ENCODE results near the gene MPRIP.

MPRIP gene

DNA sequence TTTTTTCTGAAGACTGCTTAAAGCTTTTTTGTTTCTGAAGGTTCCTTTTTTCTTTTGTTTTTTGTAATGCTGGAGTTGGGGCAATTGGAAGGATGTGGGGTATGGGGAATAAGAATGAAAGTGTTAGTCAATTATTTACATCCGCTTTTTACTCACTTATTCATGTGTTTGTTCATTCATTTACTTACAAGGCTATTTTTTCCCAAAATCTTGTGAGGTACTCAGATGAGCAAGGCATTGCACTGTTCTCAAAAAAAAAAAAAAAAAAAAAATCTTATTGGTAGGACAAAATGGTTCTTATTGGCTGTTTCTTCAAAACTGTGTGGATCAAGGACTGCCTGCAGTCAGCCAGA is 108.2 kb downstream of the MPRIP start:
- H3K36me3 ChIP-seq (ENCODE audit: control insufficient read depth in 2 of 2, insufficient read depth in 2 of 2, low read length in 2 of 2) = peaks cover 69 to 80% of the 10 kb centered on the region in 2 donors
- H3K4me1 ChIP-seq (ENCODE audit: control insufficient read depth in 2 of 2, insufficient read depth in 2 of 2, low read length in 2 of 2) = no peaks in the 10 kb centered on the region
- no peak overlapping the region for H3K9ac ChIP-seq (ENCODE audit: low read depth in 1 of 2, low read length in 2 of 2)
- H3K4me3 ChIP-seq (ENCODE audit: low read length in 2 of 2) = no peak overlapping the region
- H3K27me3 ChIP-seq (ENCODE audit: control insufficient read depth in 2 of 2, insufficient read depth in 2 of 2, low read length in 2 of 2) = no peaks in the 10 kb centered on the region
- H3K9me3 ChIP-seq (ENCODE audit: control insufficient read depth in 2 of 2, low read length in 2 of 2) = no peaks in the 10 kb centered on the region
- peak overlapping the region in 1 of 2 donors; percentile 21 for H3K27ac ChIP-seq (ENCODE audit: low read depth in 2 of 2, low read length in 2 of 2)

DNA sequence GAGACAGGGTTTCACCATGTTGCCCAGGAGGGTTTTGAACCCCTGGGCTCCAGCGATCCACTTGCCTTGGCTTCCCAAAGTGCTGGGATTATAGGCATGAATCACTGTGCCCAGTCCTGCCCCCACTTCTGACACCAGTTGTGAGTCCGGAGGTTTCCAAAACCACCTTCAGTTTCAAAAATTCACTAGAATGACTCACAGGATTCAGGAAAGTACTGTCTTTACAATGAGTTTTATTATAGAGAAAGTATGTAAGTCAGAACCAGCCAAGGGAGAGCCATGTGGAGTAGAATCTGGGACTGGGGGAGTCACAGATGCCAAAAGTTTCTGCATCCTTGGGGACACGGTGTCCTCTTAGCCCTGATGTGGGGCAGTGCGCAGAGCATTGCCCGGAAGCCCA is 108.8 kb downstream of the MPRIP start:
- H3K4me3 ChIP-seq (ENCODE audit: low read length in 2 of 2) = no peak overlapping the region
- no peaks in the 10 kb centered on the region for H3K9me3 ChIP-seq (ENCODE audit: control insufficient read depth in 2 of 2, low read length in 2 of 2)
- no peaks in the 10 kb centered on the region for H3K4me1 ChIP-seq (ENCODE audit: control insufficient read depth in 2 of 2, insufficient read depth in 2 of 2, low read length in 2 of 2)
- no peaks in the 10 kb centered on the region for H3K27me3 ChIP-seq (ENCODE audit: control insufficient read depth in 2 of 2, insufficient read depth in 2 of 2, low read length in 2 of 2)
- H3K27ac ChIP-seq (ENCODE audit: low read depth in 2 of 2, low read length in 2 of 2) = no peak overlapping the region
- H3K9ac ChIP-seq (ENCODE audit: low read depth in 1 of 2, low read length in 2 of 2) = no peak overlapping the region
- peaks cover 69 to 80% of the 10 kb centered on the region in 2 donors for H3K36me3 ChIP-seq (ENCODE audit: control insufficient read depth in 2 of 2, insufficient read depth in 2 of 2, low read length in 2 of 2)

DNA sequence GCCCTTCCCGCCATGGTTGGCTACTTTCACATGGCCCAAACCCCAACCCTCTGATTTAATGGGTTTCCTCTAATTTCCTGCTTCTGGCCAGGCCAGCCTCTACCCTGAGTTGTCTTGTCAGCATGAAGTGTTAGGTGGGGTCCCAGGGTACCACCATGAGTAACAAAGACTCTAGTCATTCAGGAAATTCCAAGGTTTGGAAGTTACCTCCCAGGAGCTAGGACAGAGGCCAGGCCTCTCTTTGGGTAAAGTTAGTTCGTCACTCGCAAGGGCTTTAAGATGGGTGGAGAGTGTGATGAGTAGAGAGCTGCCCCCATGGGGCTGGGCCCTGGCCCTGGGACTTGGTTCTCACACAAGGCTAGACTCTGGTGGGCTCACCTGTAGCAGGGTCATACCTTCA is 109.3 kb downstream of the MPRIP start:
- H3K36me3 ChIP-seq (ENCODE audit: control insufficient read depth in 2 of 2, insufficient read depth in 2 of 2, low read length in 2 of 2) = peaks cover 69 to 81% of the 10 kb centered on the region in 2 donors
- H3K9me3 ChIP-seq (ENCODE audit: control insufficient read depth in 2 of 2, low read length in 2 of 2) = no peaks in the 10 kb centered on the region
- H3K27me3 ChIP-seq (ENCODE audit: control insufficient read depth in 2 of 2, insufficient read depth in 2 of 2, low read length in 2 of 2) = no peaks in the 10 kb centered on the region
- H3K9ac ChIP-seq (ENCODE audit: low read depth in 1 of 2, low read length in 2 of 2) = no peak overlapping the region
- H3K4me3 ChIP-seq (ENCODE audit: low read length in 2 of 2) = no peak overlapping the region
- H3K27ac ChIP-seq (ENCODE audit: low read depth in 2 of 2, low read length in 2 of 2) = no peak overlapping the region
- no peaks in the 10 kb centered on the region for H3K4me1 ChIP-seq (ENCODE audit: control insufficient read depth in 2 of 2, insufficient read depth in 2 of 2, low read length in 2 of 2)

DNA sequence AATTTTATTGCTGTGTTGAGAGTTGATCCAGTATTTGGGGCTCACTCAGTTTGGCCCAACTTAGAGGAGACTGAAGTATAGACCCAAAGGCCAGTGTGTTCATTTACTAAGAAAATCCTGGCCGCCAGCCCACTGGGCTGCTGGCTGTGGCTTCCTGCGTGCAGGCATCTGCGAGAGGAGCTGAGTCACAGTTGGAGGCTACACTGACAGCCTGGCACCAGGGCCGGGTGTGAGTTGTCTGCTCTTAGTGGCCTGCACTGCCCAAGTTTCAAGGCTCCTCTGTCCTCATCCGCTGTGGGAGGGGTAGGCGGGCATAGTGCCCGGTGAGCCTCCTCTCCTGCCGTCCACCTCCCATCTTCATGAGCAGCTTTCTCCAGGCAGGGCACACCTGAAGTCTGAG is 109.7 kb downstream of the MPRIP start:
- H3K9me3 ChIP-seq (ENCODE audit: control insufficient read depth in 2 of 2, low read length in 2 of 2) = no peaks in the 10 kb centered on the region
- H3K27ac ChIP-seq (ENCODE audit: low read depth in 2 of 2, low read length in 2 of 2) = no peak overlapping the region
- no peak overlapping the region for H3K4me3 ChIP-seq (ENCODE audit: low read length in 2 of 2)
- no peaks in the 10 kb centered on the region for H3K4me1 ChIP-seq (ENCODE audit: control insufficient read depth in 2 of 2, insufficient read depth in 2 of 2, low read length in 2 of 2)
- no peaks in the 10 kb centered on the region for H3K27me3 ChIP-seq (ENCODE audit: control insufficient read depth in 2 of 2, insufficient read depth in 2 of 2, low read length in 2 of 2)
- peaks cover 69 to 83% of the 10 kb centered on the region in 2 donors for H3K36me3 ChIP-seq (ENCODE audit: control insufficient read depth in 2 of 2, insufficient read depth in 2 of 2, low read length in 2 of 2)
- H3K9ac ChIP-seq (ENCODE audit: low read depth in 1 of 2, low read length in 2 of 2) = no peak overlapping the region

DNA sequence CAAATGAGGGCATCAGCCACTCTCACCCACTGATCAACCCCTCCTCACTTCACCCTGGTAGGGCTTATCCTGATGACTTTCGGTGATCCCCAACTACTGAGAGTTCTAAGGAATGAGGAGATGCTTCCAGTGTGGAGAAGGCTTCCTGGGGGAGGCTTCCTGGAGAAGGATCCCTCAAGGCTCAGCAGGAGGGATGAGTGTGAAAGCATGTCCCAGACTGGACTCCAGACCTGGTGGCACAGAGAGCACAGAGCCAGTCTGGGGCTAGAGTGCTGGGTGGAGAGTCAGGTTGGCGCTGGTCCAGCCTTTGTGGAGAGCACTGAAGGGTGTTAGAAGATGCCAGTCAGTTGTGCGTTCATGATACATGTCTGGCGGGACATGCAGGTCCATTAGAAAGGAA is 110.1 kb downstream of the MPRIP start:
- H3K9ac ChIP-seq (ENCODE audit: low read depth in 1 of 2, low read length in 2 of 2) = no peak overlapping the region
- H3K27me3 ChIP-seq (ENCODE audit: control insufficient read depth in 2 of 2, insufficient read depth in 2 of 2, low read length in 2 of 2) = no peaks in the 10 kb centered on the region
- H3K27ac ChIP-seq (ENCODE audit: low read depth in 2 of 2, low read length in 2 of 2) = no peak overlapping the region
- H3K36me3 ChIP-seq (ENCODE audit: control insufficient read depth in 2 of 2, insufficient read depth in 2 of 2, low read length in 2 of 2) = peaks cover 68 to 82% of the 10 kb centered on the region in 2 donors
- no peak overlapping the region for H3K4me3 ChIP-seq (ENCODE audit: low read length in 2 of 2)
- no peaks in the 10 kb centered on the region for H3K4me1 ChIP-seq (ENCODE audit: control insufficient read depth in 2 of 2, insufficient read depth in 2 of 2, low read length in 2 of 2)
- no peaks in the 10 kb centered on the region for H3K9me3 ChIP-seq (ENCODE audit: control insufficient read depth in 2 of 2, low read length in 2 of 2)

DNA sequence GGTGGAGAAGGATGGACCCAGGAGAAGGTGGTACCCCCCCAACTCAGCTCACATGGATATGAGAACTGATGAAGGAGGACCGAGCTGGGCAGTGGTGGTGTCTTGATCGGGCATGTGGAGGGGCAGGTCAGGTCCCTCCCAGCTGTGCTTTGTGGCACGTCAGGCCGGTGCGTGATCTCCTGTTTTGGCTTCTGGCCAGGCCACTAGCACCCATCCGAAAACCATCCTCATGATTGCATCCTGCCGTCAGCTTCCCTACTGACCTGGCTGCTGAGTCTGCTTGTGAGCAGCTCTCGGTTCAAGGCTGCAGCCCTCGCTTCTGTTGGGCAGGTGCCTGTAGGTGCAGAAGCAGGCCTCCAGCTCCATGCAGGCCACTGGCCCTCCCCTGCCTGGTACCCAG is 110.8 kb downstream of the MPRIP start:
- no peak overlapping the region for H3K4me3 ChIP-seq (ENCODE audit: low read length in 2 of 2)
- no peaks in the 10 kb centered on the region for H3K4me1 ChIP-seq (ENCODE audit: control insufficient read depth in 2 of 2, insufficient read depth in 2 of 2, low read length in 2 of 2)
- H3K36me3 ChIP-seq (ENCODE audit: control insufficient read depth in 2 of 2, insufficient read depth in 2 of 2, low read length in 2 of 2) = peaks cover 70 to 78% of the 10 kb centered on the region in 2 donors
- no peaks in the 10 kb centered on the region for H3K27me3 ChIP-seq (ENCODE audit: control insufficient read depth in 2 of 2, insufficient read depth in 2 of 2, low read length in 2 of 2)
- no peaks in the 10 kb centered on the region for H3K9me3 ChIP-seq (ENCODE audit: control insufficient read depth in 2 of 2, low read length in 2 of 2)
- no peak overlapping the region for H3K9ac ChIP-seq (ENCODE audit: low read depth in 1 of 2, low read length in 2 of 2)
- H3K27ac ChIP-seq (ENCODE audit: low read depth in 2 of 2, low read length in 2 of 2) = no peak overlapping the region

DNA sequence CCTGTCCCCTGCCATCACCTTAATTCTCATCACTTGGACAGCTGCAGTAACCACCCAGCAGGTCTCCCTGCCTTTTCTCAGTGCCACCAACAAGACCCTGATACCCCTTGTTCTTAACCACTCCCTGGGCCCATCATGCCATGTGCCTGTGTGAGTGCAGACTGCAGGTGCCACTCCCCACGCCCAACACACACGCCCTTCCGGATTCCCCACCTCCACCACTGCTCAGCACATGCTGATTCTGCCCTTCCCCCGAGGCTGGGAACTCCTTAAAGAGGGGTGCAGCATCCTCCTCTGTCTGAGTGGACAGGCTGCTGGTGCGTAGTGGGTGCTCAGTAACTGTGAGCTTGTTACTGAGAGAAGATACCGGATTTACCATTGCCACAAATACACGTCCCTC is 111.5 kb downstream of the MPRIP start:
- Histone ChIP-seq H3K4me3 (ENCODE audit: low read length in 2 of 2) (no peak overlapping the region), H3K9ac (ENCODE audit: low read depth in 1 of 2, low read length in 2 of 2) (no peak overlapping the region), H3K27me3 (ENCODE audit: control insufficient read depth in 2 of 2, insufficient read depth in 2 of 2, low read length in 2 of 2) (no peaks in the 10 kb centered on the region), H3K27ac (ENCODE audit: low read depth in 2 of 2, low read length in 2 of 2) (no peak overlapping the region), H3K4me1 (ENCODE audit: control insufficient read depth in 2 of 2, insufficient read depth in 2 of 2, low read length in 2 of 2) (no peaks in the 10 kb centered on the region), H3K9me3 (ENCODE audit: control insufficient read depth in 2 of 2, low read length in 2 of 2) (no peaks in the 10 kb centered on the region), H3K36me3 (ENCODE audit: control insufficient read depth in 2 of 2, insufficient read depth in 2 of 2, low read length in 2 of 2) (peaks cover 75 to 77% of the 10 kb centered on the region in 2 donors)

DNA sequence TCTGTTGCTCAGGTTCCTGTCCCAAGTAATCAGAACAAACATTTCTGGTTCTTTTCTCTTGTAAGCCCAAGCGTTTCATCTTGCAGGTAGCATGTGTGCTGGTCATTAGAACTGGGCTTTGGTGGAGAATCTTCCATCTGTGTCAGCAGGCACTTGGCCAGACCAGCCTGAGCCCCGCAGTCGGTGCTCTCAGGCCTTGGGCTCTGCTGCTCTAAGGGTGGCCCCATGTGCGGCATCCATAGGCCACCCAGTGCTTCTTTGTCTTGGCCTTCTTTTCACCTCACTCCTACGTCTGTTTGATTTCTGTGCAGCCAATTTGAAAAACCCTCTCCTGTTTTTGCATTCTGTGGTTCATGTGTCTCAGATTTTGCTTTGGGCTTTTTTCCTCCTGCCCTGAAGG is 112.3 kb downstream of the MPRIP start:
- Histone ChIP-seq H3K4me3 (ENCODE audit: low read length in 2 of 2) (no peak overlapping the region), H3K9me3 (ENCODE audit: control insufficient read depth in 2 of 2, low read length in 2 of 2) (no peaks in the 10 kb centered on the region), H3K4me1 (ENCODE audit: control insufficient read depth in 2 of 2, insufficient read depth in 2 of 2, low read length in 2 of 2) (no peaks in the 10 kb centered on the region), H3K27ac (ENCODE audit: low read depth in 2 of 2, low read length in 2 of 2) (no peak overlapping the region), H3K9ac (ENCODE audit: low read depth in 1 of 2, low read length in 2 of 2) (no peak overlapping the region), H3K36me3 (ENCODE audit: control insufficient read depth in 2 of 2, insufficient read depth in 2 of 2, low read length in 2 of 2) (peaks cover 82% of the 10 kb centered on the region in 2 donors), H3K27me3 (ENCODE audit: control insufficient read depth in 2 of 2, insufficient read depth in 2 of 2, low read length in 2 of 2) (no peaks in the 10 kb centered on the region)

DNA sequence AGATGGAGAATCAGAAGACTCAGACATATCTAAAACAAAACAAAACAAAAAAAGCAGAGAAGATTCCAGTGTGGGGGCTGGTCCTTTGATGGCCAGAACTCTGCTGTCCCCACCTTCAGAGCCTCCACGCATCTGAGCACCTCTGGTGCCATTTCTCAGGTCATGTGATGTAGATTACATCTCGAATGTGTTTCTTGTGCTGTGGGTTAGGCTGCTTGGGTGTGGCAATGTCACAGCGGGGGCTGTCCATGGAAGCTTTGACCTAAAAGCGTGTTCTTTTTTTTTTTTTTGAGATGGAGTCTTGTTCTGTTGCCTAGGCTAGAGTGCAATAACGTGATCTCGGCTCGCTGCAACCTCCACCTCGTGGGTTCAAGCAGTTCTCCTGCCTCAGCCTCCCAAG is 112.7 kb downstream of the MPRIP start:
- Histone ChIP-seq H3K27me3 (ENCODE audit: control insufficient read depth in 2 of 2, insufficient read depth in 2 of 2, low read length in 2 of 2) (no peaks in the 10 kb centered on the region), H3K9me3 (ENCODE audit: control insufficient read depth in 2 of 2, low read length in 2 of 2) (no peaks in the 10 kb centered on the region), H3K36me3 (ENCODE audit: control insufficient read depth in 2 of 2, insufficient read depth in 2 of 2, low read length in 2 of 2) (peaks cover 80 to 82% of the 10 kb centered on the region in 2 donors), H3K27ac (ENCODE audit: low read depth in 2 of 2, low read length in 2 of 2) (no peak overlapping the region), H3K4me3 (ENCODE audit: low read length in 2 of 2) (no peak overlapping the region), H3K9ac (ENCODE audit: low read depth in 1 of 2, low read length in 2 of 2) (no peak overlapping the region), H3K4me1 (ENCODE audit: control insufficient read depth in 2 of 2, insufficient read depth in 2 of 2, low read length in 2 of 2) (no peaks in the 10 kb centered on the region)

DNA sequence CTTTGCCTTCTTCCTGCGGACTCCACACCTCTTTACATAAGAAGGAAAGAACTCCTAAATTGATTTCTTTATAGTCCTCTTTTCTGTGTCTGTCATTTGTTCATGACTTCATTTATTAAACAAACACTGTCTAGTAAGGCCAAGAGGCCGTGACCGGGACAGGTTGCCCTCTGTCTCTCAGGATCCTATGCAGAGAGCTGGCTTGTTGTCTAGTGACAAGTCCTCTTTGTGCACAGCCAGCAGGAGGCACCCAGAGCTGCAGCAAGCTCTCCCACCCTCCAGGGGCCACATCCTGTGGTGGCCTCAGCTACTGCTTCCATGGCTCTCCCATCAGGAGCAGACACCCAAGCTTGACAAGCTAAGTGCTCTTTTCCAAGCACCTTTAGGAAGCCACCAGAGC is 113.3 kb downstream of the MPRIP start:
- H3K4me3 ChIP-seq (ENCODE audit: low read length in 2 of 2) = no peak overlapping the region

DNA sequence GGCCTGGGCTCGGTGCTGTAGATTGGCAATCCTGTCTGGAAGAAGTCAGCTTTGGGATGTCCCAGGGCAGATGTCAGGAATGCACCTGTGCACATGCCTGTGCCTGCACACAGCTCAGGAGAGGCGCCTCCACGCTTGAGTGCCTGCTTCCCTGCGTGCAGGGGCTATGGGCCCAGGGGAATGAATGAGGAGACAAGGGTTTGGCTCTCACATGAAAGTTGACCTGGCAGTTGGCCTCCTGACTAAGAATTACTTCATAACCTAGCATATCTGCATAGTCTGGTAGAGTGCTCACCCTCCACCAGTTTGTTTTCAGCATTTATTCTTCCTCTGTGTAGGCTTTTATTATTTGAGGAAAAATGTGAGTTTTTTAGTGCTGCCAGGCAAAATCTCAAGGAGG is 113.8 kb downstream of the MPRIP start:
- Histone ChIP-seq H3K4me1 (ENCODE audit: control insufficient read depth in 2 of 2, insufficient read depth in 2 of 2, low read length in 2 of 2) (no peaks in the 10 kb centered on the region), H3K27me3 (ENCODE audit: control insufficient read depth in 2 of 2, insufficient read depth in 2 of 2, low read length in 2 of 2) (no peaks in the 10 kb centered on the region), H3K9ac (ENCODE audit: low read depth in 1 of 2, low read length in 2 of 2) (no peak overlapping the region), H3K4me3 (ENCODE audit: low read length in 2 of 2) (no peak overlapping the region), H3K36me3 (ENCODE audit: control insufficient read depth in 2 of 2, insufficient read depth in 2 of 2, low read length in 2 of 2) (peaks cover 81 to 84% of the 10 kb centered on the region in 2 donors), H3K27ac (ENCODE audit: low read depth in 2 of 2, low read length in 2 of 2) (no peak overlapping the region), H3K9me3 (ENCODE audit: control insufficient read depth in 2 of 2, low read length in 2 of 2) (no peaks in the 10 kb centered on the region)

More for the DNA sequence above, 113.3 kb downstream of the MPRIP start:
- Histone ChIP-seq H3K9ac (ENCODE audit: low read depth in 1 of 2, low read length in 2 of 2) (no peak overlapping the region), H3K27ac (ENCODE audit: low read depth in 2 of 2, low read length in 2 of 2) (no peak overlapping the region), H3K36me3 (ENCODE audit: control insufficient read depth in 2 of 2, insufficient read depth in 2 of 2, low read length in 2 of 2) (peaks cover 78 to 81% of the 10 kb centered on the region in 2 donors), H3K27me3 (ENCODE audit: control insufficient read depth in 2 of 2, insufficient read depth in 2 of 2, low read length in 2 of 2) (no peaks in the 10 kb centered on the region), H3K9me3 (ENCODE audit: control insufficient read depth in 2 of 2, low read length in 2 of 2) (no peaks in the 10 kb centered on the region), H3K4me1 (ENCODE audit: control insufficient read depth in 2 of 2, insufficient read depth in 2 of 2, low read length in 2 of 2) (no peaks in the 10 kb centered on the region)

Measured in mucosa of rectum (tissue), 2 donors.